ENCODE results near the gene ING4. TPM values are rescaled to one million over a fixed set of nuclear protein-coding genes. Genes with fewer than 3 reads are reported as not detected.

The ING4 gene
- total and polyA plus RNA-seq, 12 donors: 17.7 to 32.5 (median 22.6) TPM

DNA sequence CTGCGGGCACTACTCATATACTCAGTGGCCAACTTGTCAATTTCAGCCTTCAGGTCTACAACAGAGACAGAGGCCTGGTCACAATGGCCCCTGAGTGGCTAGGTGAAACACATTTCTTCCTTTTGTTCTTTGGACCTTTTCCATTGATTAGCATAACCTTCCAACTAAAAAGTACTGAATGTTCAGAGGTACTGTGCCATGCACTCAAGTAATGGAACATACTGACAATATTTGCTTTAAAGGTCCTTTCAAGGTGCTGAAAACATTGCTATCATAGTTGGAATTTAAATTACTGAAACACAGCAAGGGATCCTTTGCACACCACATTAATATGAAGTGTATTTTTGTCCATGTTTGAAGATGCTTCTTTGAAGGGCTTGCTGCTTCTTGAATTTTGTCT, 9.6 kb downstream of the ING4 start:
- no peaks in the 10 kb centered on the region for H3K27me3 ChIP-seq
- H3K36me3 ChIP-seq: peaks cover 0 to 100% (median 60%) of the 10 kb centered on the region in 9 donors
- H3K4me1 ChIP-seq: peaks cover 0 to 16% (median 8%) of the 10 kb centered on the region in 9 donors
- intact Hi-C loops (cut with DNase I): loop anchor here in 3 of 10 donors (5.0 kb wide), 2 partner anchors 36 to 91 kb away; no protein-coding TSS in a partner anchor
- DNase-seq (no peak), ATAC-seq (peak in 3 of 8 donors; percentile 13 to 50 (median 43))
- no peak overlapping the region for H3K4me3 ChIP-seq
- WGBS, 2 donors: 100% methylated on average over 1 of the region's 1 CpG
- TF ChIP-seq CTCF (IDR thresholded peaks at IDR 0.05): no peak
- H3K9me3 ChIP-seq: no peaks in the 10 kb centered on the region
- peak overlapping the region in 6 of 10 donors; percentile 26 to 65 (median 51) for H3K27ac ChIP-seq

- no peak for TF ChIP-seq CTCF (IDR thresholded peaks at IDR 0.05)
- intact Hi-C loops (cut with DNase I): loop anchor here in 3 of 10 donors (5.0 kb wide), 2 partner anchors 35 to 90 kb away; no protein-coding TSS in a partner anchor
- no peak for ATAC-seq
- H3K9me3 ChIP-seq: no peaks in the 10 kb centered on the region
- 87 to 92% methylated on average over 11 to 12 of the region's 12 CpGs for WGBS, 2 donors
- peaks cover 0 to 22% (median 10%) of the 10 kb centered on the region in 9 donors for H3K4me1 ChIP-seq
- no peak for DNase-seq
- H3K36me3 ChIP-seq: peaks cover 0 to 96% (median 58%) of the 10 kb centered on the region in 9 donors
- no peaks in the 10 kb centered on the region for H3K27me3 ChIP-seq
- H3K27ac ChIP-seq: no peak overlapping the region
- no peak overlapping the region for H3K4me3 ChIP-seq
These were observed 10.5 kb downstream of the ING4 start for GRCh38 chr12:6652391-6652790.

DNA sequence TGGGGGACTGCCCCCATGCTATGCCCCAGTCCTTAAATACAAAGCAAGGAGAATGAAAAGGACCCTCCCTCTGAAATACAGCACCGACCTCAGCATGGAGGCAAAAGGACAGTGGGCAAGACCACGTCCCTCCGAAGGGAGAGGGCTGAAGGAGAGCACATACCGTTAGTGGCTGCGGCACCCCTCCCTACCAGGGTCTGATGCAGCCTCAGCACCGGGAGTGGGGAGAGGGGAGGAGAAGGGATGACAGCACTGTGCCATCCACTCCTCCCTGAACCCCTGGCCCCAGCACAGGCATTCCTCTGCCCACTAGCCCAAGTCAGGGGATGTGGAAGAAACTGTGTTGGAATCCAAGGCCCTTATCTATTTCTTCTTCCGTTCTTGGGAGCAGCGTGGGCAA, 12.1 kb downstream of the ING4 start:
- DNase-seq: no peak
- intact Hi-C loops (cut with DNase I): loop anchor here in 3 of 10 donors (5.0 kb wide), 2 partner anchors 34 to 89 kb away; no protein-coding TSS in a partner anchor
- 82 to 86% methylated on average over 8 of the region's 8 CpGs for WGBS, 2 donors

DNA sequence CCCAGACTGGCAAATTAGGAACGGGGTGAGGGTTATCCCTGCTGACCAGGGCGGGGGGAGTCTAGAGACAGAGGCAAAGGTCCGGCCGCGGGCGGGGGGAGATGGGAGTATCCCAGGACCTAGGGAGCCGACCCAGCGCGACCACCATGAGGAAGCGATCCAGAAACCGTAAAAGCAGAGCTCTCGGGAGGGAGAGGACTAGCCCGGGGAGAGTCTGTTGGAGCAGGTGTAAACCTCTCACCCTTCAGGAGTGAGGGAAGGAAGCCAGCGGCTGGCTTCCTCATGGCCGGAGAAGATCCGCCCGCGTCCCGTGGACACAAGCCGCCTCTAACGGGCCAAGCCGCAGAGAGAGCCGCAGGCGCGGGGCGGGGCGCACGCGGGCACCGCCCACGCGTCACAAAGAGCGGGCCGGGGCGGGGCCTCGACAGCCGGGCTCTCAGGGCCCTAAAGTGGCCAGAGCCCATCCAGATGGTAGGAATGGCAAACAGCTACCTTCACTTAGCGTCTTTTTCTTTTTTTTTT, 15.8 kb downstream of the ING4 start, which contains the start of gene ACRBP:
Gene ACRBP, minus strand, starts transcription at position 350 of the 522 bp plus-strand sequence. Its CDS starts 66 bp downstream, at position 284.
- H3K27me3 ChIP-seq: no peaks in the 10 kb centered on the region
- intact Hi-C loops (cut with DNase I): no loop called here
- TF ChIP-seq CTCF (IDR thresholded peaks at IDR 0.05): no peak
- H3K4me3 ChIP-seq: peak within 1 kb of the TSS in 9 of 10 donors; percentile 35 to 63 (median 56)
- peaks cover 0 to 44% (median 17%) of the 10 kb centered on the region in 9 donors for H3K36me3 ChIP-seq
- H3K27ac ChIP-seq: peak within 1 kb of the TSS in 7 of 10 donors; percentile 38 to 85 (median 49)
- DNase-seq (peak; percentile 74 to 87), ATAC-seq (peak; percentile 88 to 96 (median 92))
- H3K9me3 ChIP-seq: peaks cover 0 to 15% (median 0%) of the 10 kb centered on the region in 11 donors
- 4 to 6% methylated on average over 38 of the region's 38 CpGs for WGBS, 2 donors
- H3K4me1 ChIP-seq: peaks cover 0 to 33% (median 9%) of the 10 kb centered on the region in 9 donors

More for the DNA sequence above, 12.1 kb downstream of the ING4 start:
- peaks cover 0 to 81% (median 43%) of the 10 kb centered on the region in 9 donors for H3K36me3 ChIP-seq
- H3K27ac ChIP-seq: no peak overlapping the region
- no peak for ATAC-seq
- no peak overlapping the region for H3K4me3 ChIP-seq
- H3K9me3 ChIP-seq: no peaks in the 10 kb centered on the region
- no peaks in the 10 kb centered on the region for H3K27me3 ChIP-seq
- peaks cover 0 to 31% (median 15%) of the 10 kb centered on the region in 9 donors for H3K4me1 ChIP-seq
- TF ChIP-seq CTCF (IDR thresholded peaks at IDR 0.05): no peak

Measured in heart right ventricle (tissue), 16 donors.